GM21529 (cell line): ENCODE measurements around the gene GSG1L2.

Source experiments
- ATAC-seq: cut with Tn5 transposase; IDR thresholded peaks from one replicate; pipeline ENCODE4 v1.9.1; 2021; ENCODE audit not compliant: unreplicated experiment

Gene GSG1L2

DNA sequence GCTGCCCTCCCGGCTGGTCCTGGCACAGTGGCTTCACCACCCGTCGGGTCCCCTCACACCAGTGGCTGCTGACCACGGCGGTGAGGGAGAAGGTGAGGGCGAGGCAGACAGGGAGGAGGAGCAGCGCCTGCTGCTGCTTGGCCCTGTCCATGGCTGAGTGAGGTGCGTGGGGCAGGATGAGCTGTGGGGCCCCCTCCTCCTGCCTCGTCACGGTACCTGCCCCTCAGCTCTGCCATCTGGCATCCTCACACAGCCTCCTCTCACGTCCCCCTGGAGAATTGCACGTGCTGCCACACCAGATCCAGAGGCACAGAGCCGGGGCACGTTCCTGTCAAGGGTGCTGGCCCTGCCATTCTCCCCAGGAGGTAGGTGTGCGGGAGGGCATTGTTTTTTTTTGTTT lies at the start of gene GSG1L2:
Gene GSG1L2, minus strand, starts transcription at position 159 of the 400 bp plus-strand sequence. Its CDS starts 8 bp downstream, at position 151.
- no peak for ATAC-seq

DNA sequence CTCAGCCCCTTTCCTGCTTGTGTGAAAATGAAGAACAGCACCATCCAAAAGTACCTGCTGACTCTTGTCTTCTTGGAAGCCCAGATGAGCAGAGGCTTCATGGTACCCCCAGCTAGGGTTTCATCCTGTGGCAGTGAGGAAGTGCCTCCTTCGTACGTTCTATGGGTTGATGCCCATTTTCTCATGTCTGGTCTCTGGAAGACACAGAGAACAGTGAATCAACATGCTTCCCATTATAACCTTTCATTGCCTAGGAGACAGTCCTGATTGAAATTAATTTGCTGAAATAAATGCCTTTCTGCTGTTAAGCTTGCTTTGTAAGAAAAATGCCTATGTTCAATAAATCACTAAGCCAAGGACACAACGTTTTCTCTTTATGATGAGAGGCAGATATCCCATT lies 46.7 kb upstream of the GSG1L2 start:
- ATAC-seq = no peak

DNA sequence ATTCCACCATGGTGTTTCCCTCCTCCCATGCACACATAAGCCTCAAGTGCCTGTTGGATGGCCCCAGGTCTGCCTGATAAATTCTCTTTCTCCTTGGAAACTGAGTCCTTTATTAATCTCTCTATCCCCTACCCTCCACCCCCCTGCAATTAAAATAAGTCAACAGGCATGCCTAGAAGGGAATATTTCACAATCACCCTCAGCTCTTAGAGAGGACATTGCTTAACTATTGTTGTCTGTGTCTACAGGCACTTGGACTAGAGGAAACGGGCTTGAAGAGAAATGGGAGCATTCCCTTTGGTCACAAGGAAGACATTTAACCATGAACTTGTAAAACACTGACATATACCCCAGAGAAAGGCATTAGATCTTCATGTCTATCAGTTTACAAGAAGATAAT lies 43.7 kb upstream of the GSG1L2 start:
- ATAC-seq = no peak

DNA sequence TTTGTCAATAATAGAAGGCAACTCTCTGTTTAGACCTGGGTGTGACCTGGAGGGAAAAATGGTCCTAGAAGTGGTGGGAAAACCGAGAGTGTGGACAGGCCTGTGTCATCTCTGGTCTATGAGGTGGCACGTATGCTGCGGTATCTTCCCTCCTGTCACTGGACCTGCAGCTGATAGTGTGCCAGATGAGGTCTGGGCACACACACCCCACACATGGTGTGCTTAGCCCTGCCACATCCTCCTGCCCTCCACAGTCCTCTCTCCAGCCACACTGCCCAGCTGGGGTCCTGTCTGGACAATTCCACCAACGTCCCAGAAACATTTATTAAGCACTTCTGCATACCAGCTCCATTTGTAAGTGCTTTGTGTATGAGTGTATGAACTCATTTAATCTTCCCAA lies 41.1 kb upstream of the GSG1L2 start:
- ATAC-seq = no peak

DNA sequence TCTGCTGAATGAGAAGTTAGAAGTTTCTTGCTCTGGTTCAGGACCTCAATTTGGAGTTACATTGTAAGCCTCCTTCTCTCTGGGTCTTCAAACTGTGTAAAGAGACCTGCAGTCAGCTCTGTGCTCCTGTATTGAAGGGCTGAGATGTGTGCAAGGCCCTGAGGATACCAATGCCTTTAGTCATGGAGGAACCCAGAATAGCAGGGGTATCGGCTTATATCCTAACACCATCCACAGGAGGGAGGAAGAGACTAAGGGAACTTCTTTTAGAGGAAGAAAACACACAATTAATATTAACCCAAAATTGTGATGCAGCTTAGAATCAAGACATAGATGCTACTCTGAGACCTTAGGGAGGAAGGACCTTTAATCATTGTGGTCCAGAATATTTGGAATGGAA lies 40.3 kb upstream of the GSG1L2 start:
- ATAC-seq = no peak

DNA sequence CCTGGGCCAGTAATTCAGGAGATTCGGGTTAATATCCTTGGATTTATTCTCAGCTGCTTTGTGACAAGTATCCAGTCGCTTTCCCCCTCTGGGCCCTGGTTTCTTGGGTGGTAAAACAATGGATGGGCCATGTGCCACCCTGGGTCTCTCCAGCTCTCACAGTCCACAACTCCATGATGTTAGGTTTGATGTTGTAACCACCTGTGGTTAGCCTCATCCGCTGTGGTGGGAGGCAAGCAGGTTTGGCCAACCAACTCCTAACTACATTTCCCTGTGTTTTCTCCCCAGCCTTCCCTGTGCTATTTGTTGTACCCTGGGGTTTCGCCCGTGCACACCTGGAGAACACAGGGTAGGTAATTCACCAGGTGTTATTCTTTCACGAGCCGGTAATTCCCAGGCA lies 39.0 kb upstream of the GSG1L2 start:
- no peak for ATAC-seq

DNA sequence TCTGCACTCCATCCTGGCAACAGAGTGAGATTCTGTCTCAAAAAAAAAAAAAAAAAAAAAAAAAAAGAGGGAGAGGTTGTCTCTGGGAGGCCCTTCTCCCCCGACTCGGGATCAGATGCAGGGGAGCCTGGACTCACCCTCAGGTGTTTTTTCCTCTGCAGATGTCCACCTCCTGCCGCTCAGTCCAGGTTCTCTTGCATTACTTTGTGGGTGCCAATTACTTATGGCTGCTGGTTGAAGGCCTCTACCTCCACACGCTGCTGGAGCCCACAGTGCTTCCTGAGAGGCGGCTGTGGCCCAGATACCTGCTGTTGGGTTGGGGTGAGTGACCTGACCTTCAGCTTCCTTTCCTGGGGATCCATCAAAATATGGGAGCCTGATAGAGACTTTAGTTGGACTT lies 37.9 kb upstream of the GSG1L2 start:
- ATAC-seq = no peak

DNA sequence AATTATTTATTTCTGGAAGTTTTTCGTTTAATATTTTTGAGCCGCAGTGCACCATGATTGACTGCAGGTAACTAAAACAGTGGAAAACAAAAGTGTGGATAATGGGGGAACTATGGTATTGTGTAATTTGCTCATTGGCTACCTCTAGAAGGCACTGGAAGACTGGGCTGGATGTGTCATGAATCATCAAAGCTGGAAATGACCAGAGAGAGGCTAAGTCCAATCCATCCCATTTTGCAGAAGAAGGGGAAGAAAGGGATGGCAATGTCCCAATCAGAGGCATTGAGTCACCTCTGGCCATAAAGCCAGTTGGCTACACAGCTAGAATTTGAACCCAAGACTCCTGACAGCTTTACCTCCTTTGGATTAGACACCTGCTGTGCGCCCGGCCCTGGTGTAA lies 33.2 kb upstream of the GSG1L2 start:
- no peak for ATAC-seq

DNA sequence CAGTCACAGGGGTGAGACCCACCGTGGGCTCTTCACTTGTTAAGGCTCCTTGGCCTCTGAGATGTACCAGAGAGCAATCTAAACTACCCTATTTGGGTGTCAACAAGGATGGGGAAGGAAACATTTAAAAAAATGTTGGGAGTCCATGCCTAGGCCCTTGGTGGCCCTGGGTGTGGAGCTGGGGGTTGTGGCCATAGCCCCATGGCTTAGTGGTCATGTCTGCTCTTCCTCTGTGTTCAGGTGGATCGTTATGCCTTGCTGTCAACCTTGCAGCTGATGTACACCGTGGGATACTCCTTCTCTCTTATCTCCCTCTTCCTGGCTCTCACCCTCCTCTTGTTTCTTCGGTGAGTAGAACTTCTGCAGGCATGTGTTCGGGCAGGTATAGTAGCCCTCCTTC lies 32.4 kb upstream of the GSG1L2 start:
- no peak for ATAC-seq

DNA sequence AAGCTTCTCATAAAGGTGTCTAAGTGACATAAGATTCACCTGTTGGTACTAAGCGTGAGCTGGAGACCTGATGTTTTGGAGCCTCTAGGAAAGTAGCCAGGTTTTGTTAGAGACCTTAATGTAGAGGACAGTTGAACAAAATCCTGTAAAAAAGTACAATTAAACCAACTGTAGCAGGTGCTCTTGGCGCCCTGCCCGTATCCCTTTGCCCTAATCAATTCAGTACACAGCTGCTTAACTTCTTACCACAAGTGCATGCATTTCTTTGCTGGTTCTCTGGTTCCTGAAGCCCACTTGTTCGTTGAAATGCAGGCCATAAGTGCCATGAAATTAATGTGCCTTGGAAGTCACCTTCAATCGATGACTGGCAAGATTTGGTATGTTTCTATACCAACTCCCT lies 28.3 kb upstream of the GSG1L2 start:
- no peak for ATAC-seq

DNA sequence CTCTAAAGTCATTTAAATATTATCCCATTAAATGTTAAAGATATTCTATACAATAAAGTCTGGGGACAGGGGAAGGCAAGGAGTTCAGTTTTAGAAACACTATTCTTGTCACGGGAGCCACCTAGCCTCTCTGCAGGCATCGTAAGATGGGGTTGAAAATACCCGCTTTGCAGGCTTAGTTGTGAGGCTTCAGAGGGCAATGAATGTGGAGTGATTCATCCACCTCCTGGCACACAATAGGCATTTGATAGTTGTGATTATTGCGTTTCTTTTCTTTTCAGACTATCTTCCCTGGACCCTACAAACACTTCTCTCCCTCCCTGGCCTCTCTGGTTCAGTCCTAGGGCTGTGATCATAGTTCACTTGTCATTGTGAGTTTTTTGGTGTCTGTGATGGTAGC lies 23.4 kb upstream of the GSG1L2 start:
- ATAC-seq = no peak

DNA sequence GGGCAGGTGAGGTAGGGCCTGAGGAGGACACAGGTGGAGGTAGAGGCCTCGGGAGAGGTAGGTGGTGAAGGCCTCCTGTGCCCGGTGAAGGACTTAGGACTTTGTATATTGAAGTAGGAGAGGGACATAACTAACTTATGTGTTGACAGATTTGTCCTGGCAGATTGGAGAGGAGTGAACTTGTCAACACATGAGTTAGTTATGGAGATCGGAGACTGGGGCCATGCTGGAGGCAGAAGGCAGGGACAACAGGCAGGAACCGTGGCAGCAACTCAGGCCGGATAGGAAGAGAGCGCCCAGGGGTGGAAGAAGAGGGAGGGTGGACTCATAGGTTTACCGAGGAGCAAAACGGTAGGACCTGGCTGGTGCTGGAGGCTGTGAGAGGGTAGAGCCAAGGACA lies 22.3 kb upstream of the GSG1L2 start:
- ATAC-seq = no peak

DNA sequence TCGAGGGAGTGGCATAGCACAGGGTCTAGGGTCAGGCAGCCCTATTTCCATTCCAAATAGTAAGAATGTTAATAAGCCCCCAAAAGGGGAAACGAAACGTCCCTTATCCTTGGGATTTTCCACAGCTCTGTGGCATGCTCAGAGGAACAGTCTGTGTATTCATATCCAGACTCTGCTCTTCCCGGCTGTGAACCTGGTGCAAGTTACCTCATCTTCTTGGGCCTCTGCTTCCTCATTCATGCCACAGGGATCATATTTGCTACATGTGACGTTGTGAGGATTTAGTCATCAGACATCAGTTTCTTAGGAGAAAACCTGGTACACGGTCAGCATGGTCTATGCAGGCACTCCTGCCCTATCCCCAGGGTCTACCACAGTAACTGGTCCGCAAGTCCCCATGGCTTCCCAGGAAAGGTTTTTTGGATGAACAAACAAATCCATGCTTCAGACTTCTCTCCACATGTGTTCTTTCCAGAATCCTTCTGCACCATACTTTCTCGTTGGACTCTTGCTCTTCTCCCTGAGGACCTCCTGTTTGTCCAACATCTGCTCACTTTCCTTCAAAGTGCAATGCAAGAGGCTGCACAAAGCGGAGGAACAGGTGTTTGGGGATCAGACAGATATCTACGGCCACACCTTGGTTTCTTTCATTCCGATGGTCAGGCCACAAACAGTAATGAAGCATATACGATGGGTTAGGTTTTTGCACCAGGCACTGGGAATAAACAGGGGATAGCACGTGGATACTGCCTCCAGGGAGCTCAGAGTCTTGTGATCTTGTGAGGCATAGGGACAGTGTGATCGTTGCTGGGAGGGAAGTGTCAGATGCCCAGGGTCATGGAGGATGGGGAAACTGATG lies 21.5 kb upstream of the GSG1L2 start:
- ATAC-seq = no peak

DNA sequence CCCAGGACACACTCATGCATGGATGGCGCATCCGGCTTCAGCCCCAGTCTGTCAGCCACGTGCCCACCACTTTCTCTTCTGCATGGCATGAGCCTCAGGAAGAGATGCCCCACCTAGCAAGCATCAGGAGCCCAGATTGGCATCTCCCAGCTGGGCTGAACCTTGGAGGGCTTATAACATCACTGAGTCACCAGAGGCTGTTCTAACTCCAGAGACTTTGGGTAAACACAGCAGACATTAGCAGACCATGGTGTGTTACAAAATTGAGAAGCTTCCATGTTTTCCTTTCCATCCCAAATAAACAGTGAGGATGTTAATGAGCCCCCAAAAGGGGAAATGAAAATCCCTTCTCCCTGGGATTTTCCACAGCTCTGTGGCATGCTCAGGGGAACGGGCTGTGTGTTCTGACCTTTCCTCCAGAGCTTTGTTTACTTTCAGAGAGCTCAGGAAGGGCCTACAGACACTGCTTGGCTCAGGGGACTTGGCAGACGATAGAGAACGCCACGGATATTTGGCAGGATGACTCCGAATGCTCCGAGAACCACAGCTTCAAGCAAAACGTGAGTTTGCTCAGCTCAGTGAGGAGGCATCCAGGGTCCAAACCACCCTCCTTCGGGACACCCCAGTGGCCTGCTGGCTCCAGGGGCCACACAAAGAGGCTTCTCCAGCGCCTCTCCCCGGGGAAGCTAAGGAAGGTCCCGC lies 20.3 kb upstream of the GSG1L2 start:
- no peak for ATAC-seq

DNA sequence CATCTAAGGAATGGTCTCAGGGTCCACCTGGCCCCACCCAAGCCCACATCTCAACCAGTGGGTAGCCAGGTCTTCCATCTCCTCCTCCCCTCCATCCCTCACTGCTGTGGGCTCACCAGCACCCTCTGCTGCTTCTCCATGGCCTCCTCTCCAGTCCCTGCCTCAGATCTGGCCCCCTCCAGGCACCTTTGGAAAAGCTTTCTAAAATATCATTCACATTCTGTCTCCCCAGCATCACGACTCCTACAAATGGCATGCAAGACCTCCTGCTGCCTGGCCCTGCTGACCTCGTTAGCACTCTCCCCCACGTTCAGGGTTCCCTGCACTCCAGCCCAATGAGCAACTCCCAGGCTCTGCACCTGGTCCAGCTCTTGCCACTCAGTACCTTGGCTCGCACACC lies 17.6 kb upstream of the GSG1L2 start:
- ATAC-seq = no peak

DNA sequence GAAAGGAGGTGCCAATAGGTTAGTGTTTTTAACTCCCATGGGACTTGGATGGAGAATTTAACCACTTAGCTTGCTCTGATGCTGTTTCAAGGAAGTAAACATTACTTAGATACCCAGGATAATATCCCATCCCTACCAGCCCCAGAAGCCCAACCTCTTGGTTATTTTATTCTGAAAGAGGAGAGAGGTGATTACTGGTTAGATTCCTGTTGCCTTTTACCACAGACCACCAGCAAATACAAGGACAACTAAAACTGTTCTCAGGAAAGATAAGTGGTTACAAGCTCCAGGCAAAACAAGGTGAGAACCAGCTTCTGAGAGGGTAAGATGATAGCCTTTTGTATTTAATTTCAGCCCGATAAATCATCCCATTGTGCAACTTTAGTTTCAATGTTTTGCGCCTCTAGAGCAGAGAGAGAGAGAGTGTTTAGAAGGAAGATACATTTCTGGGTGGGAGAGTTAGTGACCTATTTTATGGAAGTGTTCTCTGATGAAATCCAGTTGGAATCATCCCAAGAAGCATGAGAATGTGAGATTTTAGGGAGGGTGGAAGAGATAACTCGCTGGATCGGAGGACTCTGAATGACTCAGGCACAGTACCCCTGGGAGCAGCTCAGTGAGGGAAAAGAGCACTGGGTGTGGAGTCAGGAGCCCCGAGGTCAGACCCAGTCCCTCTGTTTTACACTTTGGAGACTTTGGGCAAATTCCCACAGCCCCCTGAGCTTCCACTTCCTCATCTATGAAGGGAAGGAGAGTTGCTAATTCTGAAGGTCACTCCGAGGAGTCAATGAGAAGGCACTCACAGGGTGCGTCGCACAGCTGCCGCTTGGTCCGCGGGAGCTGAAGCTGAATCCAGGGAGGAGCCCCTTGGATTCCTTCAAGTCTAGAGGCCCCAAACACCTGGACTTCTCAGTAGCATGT lies 15.9 kb upstream of the GSG1L2 start:
- no peak for ATAC-seq

DNA sequence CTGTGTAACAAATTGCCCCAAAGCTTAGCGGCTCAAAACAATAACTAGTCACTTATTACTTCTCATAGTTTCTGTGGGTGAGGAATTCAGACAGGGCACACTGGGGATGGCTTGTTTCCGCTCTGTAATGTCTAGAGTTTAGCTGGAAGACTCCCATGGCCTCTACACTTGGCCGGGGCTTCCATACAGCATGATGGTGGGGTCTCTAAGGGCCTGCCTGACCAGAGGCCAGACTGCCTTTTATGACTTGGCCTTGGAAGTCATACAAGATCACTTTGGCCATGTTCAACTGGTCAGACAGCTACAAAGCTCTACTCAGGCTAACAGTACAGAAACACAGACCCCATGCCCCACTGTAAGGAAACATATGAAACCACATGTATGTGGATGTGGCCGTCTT lies 12.0 kb upstream of the GSG1L2 start:
- no peak for ATAC-seq

DNA sequence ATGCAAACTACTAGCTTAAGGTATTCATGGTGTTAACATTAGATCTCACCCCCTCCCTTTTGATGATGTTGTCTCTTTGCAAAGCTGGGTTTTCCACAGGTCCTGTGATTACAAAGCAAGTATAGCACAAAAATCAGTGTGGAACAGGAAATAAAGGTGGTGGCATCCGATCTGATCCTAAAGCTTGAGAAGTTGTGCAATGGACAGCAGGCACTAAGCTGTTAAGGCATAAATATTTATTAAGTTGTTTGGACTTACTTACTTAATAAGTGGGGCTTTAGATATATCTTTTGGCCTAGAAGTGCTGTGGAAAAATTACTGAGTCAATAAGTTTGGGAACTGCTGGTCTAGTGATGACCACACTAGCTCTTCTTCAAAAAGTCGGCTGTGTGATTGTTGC lies 8.8 kb upstream of the GSG1L2 start:
- no peak for ATAC-seq

DNA sequence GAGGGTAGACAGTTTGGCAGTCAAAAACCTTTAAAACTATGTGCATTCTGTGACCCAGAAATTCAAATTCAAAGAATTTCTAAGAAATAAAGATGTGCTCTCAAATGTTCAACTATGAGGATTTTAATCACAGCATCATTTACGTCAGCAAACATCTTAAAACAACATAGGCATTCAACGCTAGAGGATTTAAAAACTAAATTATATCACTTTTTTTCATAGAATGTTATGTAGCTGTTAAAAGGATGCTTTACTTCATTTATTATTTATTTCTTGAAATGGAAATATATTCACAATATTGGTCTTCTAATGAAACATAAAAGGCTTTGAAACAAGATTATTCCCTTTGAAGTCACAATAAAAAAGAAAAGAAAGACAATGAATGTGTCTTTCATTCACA lies 7.5 kb upstream of the GSG1L2 start:
- no peak for ATAC-seq

DNA sequence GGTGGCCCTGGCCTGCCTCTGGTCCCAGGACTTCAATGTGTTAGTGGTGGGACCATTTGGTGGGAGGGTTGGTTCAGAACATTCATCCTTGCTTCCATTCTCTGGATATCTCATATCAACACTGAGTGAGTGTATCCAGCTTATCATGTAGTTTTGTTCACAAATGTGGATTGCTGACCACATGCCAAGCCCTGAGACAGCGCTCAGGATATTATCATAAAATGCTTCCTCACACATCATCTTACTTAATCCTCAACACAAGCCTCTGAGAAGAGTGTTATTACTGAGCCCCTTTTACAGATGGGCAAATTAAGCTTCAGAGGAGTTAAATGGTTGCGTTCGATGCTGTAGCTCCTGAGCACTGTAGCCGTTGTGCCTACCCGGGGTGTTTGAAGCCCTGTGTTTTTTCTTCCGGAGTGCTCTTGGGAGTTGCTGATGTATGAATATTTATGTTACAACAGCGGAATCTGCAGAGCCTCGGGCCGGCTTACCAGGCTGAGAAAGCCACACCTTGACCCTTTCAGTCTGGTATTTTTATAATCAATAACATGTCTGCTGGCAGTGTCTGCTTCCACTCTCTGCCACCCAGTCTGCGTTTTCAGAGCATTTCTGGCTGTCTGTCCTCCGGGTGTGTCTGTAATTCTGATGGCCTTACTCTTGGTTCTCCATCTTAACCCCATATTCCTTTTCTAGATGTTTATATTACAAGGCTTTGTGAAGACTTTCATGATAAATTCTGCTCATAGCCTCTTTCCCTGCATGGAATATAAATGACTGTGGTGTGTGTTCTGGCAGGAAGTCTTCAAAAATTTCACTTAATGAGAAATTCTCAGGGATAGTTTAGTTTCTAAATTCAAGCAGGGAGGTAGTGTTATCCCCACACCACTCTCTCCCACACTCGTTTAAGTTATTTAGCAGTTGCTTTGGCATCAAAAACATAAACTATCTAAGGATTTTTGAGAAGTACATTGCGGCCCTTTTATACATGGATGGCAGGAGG lies 6.7 kb upstream of the GSG1L2 start:
- ATAC-seq = no peak
